CD1c-positive myeloid dendritic cell (primary cell): ENCODE data around the gene COPE.
"Not testable (repeated sequence)": the region's sequence is repeated elsewhere in the genome, so short reads cannot be mapped to it uniquely, and the experiment has no call there.

ENCODE experiments used
- DNase-seq: peaks from one replicate; pipeline ENCODE4 v3.0.0-alpha.2; 2016; ENCODE audit errors: extremely low spot score

COPE gene

DNA sequence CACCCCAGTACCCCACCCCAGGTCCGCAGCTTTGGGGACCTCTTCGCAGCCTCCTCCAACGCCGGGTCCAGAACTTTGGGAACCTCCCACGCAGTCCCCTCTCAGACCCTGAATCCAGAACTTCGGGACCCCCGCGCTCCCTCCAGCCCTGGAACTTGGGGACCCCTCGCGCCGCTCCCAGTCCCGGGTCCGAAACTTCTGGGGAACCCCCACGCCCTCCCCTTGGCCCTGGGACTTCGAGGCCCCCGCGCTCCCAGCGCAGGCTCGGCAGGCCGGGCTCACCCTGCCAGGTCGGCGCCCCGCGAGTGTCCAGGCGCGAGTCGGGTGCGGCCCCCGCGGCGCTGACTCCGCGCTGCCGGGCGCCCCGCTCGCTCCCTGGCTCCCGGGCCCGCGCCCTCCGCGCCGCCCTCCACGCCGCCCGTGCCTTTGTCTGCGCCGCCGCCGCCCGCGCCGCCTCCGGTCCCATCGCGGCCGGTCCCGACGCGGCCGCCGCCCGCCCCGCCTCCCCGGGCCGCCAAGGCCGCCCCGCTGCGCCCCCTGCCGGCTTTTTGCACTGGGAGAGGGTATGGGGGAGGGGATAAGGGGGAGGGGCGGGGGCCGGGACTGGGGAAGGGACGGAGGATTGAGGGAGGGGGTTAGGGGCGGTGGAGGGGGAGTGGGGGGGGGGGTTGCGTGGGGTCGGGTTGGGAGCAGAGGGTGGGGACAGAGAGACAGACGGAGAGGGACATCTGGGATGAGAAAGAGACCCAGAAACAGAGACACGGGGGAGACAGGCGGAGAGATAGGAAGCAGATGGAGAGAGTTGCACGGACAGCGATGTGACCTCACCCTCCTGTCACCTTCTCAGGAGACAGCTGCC is 21.8 kb upstream of the COPE start, which contains the start of gene HOMER3:
TSS of gene HOMER3 (minus strand) at position 449 of the 859 bp plus-strand sequence. CDS start 2,235 bp downstream, outside the sequence.
- DNase-seq = peak; percentile 80

GRCh38 chr19:18939922-18940768 is 21.0 kb upstream of the COPE start:
- peak; percentile 22 for DNase-seq

DNA sequence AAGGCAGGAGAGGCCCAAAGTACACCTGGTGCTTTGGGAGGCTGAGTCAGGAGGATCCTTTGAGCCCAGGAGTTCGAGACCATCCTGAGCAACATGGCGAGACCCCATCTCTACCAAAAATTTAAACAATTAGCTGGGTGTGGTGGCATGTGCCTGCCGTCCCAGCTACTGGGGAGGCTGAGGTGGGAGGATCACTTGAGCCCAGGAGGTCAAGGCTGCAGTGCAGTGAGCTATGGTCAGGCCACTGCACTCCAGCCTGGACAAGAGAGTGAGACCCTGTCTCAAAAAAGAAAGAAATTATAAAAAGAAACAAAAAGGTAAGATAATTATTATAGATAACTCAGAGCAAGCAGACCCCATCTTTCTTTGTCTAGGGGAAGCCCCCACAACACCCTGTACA is 20.0 kb upstream of the COPE start:
- no peak for DNase-seq

GRCh38 chr19:18933297-18933696 is 14.1 kb upstream of the COPE start:
- DNase-seq = no peak

GRCh38 chr19:18932216-18932841 is 13.1 kb upstream of the COPE start:
- peak; percentile 87 for DNase-seq

- no peak for DNase-seq
These were observed 12.4 kb upstream of the COPE start for GRCh38 chr19:18931316-18932162.

DNA sequence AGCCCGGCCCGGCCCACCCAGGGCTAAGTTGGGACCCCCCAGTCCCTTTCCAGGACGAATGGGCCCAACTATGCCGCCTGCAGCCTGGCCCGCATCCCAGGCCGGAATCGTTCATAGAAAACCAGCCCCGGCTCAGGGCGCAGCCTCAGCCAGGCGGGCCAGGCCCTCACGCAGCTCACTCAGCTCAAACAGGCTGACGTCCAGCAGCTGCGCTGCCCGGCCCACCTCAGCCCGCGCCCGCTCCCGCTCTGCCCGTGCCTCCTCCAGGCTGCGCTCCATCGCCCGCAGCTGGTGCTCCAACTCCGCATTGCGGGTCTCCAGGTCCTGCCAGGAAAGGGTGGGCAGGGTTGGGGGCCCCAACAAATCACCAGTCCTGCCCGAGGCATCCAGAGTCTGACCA is 10.1 kb upstream of the COPE start:
- DNase-seq = no peak

- no peak for DNase-seq
These were observed 9.0 kb upstream of the COPE start for GRCh38 chr19:18928018-18928805.

GRCh38 chr19:18924684-18925213 is 5.6 kb upstream of the COPE start:
- no peak for DNase-seq

DNA sequence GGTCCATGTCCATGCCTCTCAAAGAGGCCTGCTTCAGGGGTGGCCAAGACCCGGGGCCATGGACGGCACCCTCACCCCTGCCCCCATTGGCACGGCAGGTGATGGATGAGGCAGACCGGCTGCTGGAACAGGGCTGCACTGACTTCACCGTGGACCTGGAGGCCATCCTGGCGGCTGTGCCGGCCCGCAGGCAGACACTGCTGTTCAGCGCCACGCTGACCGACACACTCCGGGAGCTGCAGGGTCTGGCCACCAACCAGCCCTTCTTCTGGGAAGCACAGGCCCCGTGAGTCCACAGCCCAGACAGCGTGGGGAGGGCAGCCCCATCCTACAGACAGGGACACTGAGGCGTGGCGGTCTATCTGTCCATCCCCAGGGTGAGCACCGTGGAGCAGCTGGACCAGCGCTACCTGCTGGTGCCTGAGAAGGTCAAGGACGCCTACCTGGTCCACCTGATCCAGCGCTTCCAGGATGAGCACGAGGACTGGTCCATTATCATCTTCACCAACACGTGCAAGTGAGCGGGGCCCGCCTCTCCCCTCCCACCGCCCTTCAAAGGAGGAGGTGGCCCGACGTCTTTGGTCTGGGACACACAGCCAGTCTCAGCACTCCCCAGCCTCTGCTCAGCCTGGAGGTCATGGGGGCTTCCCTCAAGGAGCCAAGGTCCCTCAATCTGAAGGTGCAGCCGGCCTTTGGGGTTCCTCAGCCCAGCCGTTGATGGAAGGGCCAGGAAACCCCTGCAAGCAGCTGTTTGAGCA is 3.2 kb upstream of the COPE start:
- DNase-seq = no peak

GRCh38 chr19:18921593-18921992 is 2.4 kb upstream of the COPE start:
- DNase-seq = no peak

DNA sequence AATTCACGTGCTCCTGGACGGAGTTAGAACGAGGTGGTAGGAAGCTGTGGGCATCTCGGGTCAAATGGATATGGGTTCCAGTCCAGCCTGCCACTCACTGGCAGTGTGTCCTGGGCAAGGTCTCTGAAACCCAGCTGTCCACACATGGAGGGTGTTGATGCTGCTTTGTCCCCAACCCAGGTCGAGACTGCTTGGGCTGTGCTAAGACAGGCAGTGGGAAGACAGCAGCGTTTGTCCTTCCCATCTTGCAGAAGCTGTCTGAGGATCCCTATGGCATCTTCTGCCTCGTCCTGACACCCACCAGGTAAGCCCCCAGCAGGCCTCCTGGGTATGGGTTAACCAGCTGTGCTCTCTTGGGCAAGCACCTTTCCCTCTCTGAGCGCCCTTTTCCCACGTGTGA is 1.2 kb upstream of the COPE start:
- no peak for DNase-seq

- no peak for DNase-seq
These were observed 670 bp upstream of the COPE start for GRCh38 chr19:18919900-18920214.

DNA sequence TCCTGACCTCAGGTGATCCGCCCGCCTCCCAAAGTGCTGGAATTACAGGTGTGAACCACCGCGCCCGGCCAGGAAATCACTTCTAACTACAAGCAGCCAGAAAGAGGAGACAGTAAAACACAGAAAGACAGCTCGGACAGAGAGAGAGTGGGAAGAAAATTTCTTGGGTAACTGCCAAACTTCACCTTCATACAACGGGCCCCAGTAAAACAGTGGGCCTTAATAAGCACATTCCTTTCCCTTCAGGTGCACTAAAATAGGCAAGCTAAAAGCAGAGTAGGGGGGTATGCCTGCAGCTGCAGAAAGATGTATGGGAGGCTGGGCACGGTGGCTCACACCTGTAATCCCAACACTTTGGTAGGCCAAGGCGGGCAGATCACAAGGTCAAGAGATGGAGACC is 1.6 kb downstream of the COPE start:
- not testable (repeated sequence) for DNase-seq

DNA sequence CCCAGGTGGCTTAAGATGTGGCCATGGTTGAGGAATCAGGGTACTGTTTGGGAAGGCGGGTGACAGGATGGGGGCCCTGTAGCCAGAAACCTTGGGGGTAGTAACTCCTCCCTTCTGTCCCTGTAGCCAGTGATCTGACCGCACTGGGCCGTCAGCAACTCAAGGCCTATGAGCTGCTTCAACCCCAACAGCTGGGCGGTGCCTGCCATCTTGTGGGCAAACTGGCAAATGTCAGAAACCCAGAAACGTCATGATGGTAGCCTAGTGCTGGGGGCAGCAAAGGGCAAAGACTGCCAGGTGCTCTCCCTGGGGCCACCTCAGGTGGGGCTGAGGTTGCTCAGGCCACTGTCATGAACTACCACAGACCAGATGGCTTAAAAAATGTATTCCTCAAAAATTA is 3.5 kb downstream of the COPE start:
- DNase-seq = peak; percentile 44

GRCh38 chr19:18913466-18913865 is 5.7 kb downstream of the COPE start:
- no peak for DNase-seq

DNA sequence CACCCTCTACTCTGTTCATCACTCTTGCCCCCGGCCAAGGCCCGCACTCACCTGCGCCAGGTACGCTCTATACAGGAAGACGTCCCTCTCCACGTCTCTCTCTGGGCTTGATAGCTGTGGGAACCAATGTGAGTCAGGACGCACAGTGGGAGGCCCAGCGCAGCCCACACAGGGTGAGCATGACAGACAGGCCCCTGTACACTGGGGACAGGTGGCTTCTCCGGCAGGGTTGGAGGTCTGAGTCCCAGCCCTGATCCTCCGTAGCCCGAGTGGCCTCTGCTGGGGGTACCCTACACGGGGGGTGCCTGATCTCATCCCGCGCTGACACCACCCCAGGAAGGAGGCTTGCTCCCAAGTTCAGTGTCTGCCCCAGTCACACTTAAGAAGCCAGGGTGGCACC is 6.3 kb downstream of the COPE start:
- no peak for DNase-seq

DNA sequence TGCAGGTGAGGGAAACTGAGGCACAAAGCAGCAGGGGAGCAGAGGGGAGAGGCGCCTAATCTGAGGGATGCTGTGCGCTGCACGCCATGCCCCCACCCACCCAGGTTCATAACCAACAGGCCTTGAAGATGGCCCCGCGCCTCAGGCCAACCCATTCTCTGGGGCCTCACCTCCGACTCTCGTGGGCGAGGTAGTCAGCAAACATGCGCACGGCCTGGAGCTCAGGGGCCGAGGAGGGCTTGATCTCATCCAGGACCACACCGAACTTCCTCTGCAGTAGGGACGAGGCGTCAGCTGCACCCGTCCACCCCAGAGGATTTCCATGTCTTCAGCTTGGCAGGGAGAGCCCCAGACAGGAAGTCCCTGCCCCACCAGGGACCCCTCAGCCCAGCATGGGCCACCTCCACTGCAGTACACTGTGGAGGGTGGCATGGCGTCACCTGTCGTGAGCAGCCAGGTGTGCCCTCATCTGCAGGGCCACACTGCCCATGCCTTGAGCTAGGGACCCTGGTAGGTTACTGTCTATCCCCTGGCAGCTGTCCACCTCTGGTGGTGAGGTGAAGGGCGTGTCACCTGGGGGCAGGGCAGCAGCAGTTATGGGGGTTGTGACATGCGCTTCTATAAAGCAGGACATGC is 8.3 kb downstream of the COPE start:
- DNase-seq = no peak

GRCh38 chr19:18910010-18910409 is 9.2 kb downstream of the COPE start:
- no peak for DNase-seq
